Measurements from ENCODE around the gene CLASP1. TPM values are rescaled to one million over a fixed set of nuclear protein-coding genes. Genes with fewer than 3 reads are reported as not detected.

CLASP1 gene
- total and polyA plus RNA-seq, 2 donors (not counting 3 experiments of a cell fraction or from before 2014, with no cell fraction given), result 10.0 to 57.9 TPM

DNA sequence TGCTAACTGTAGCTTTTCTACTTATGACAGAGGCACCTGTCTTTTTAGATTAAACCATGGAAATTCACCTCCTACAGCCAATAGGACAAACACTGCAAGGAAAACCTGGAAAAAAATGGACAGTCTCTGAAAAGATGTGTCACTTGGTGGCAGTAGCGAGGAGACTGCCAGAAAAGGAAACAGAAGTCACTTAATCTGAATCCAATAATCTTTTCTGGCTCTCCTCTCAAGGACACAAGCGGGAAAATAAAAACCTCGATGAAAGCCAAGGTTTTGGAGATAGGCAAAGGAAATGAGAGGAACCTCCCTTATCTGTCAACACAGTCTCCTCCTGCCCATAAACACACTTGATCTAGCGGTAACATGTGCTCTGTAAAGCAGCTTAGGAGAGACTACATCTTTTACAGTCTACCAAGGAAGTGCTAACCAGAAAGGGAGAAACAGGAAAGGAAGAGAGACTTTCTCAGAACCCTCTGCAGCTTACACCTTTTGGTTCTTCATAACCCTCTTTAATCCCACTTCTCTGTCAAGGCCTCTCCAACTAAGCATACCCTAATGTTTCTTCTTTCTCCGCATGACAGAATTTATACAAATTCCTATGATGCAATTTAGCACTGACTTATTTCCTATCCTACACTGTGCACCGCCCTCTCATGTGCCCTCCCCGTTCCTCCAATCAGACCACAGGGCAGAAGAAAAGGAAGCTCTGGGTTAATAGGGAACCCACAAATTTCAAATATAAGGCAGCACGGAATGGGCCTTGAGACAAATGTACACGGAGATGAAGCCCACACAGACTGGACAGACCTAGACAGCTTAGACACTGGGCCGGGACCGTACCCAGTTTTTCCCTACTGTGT, 52.8 kb downstream of the CLASP1 start:
- dilution Hi-C loops (cut with MboI; ENCODE audit: extremely low pct_ligation_motif_present, low sequenced_read_pairs) (no loop called here), intact Hi-C loops (cut with micrococcal nuclease) (loop anchor here (1.0 kb wide), 4 partner anchors 53 to 122 kb away; partner anchors contain the start of genes CLASP1 and RNU4ATAC)
- Histone ChIP-seq H3K4me2 (ENCODE audit: insufficient read depth, low read length) (peak overlapping the region; percentile 66), H3K4me3 (replicated peaks in 1 of 3; ENCODE audit: insufficient read depth in 1 of 3, low read depth in 1 of 3, low read length in 3 of 3) (peak overlapping the region in 2 of 3 experiments; percentile 3 to 62), H3K36me3 (ENCODE audit: control insufficient read depth in 2 of 2, extremely low read depth in 1 of 2, insufficient read depth in 2 of 2, low read length in 2 of 2) (no peaks in the 10 kb centered on the region), H3K9me3 (replicated peaks; ENCODE audit: control insufficient read depth, insufficient read depth, low read length) (no peaks in the 10 kb centered on the region), H3K9ac (replicated peaks; ENCODE audit: extremely low read depth, insufficient read depth, low read length) (peak overlapping the region; percentile 64), H3K27me3 (ENCODE audit: control insufficient read depth in 2 of 2, insufficient read depth in 2 of 2, low read length in 2 of 2) (no peaks in the 10 kb centered on the region), H3K4me1 (ENCODE audit: control insufficient read depth, extremely low read depth, insufficient read depth, low read length) (peaks cover 14% of the 10 kb centered on the region), H2AFZ (ENCODE audit: low read depth, low read length) (peak overlapping the region; percentile 74), H3K79me2 (ENCODE audit: control insufficient read depth, insufficient read depth, low read length) (peaks cover 48% of the 10 kb centered on the region), H3K27ac (ENCODE audit: insufficient read depth, low read depth, low read length) (peak overlapping the region; percentile 56), H3K9me1 (replicated peaks; ENCODE audit: control insufficient read depth, extremely low read depth, insufficient read depth, low read length) (no peaks in the 10 kb centered on the region), H4K20me1 (replicated peaks; ENCODE audit: control insufficient read depth, extremely low read depth, insufficient read depth, low read length) (peaks cover 3% of the 10 kb centered on the region)
- TSS peak; percentile 78 for BruUV-seq (replicated peaks)
- POLR2A ChIA-PET, result interaction anchor here (1.4 kb wide), 1 partner anchor 66 kb away, joined by 5 read pairs; the partner anchor contains the start of gene RNU4ATAC
- DNase-seq (ENCODE audit: low read depth, low spot score), result peak; percentile 81
- CTCF ChIA-PET, result interaction anchor here (0.6 to 2.0 kb wide), 19 partner anchors 9 to 187 kb away, joined by 3 to 11 read pairs (median 3); partner anchors contain the start of genes CLASP1 and RNU4ATAC
- FAIRE-seq, result peak; percentile 86
- TF ChIP-seq POLR2AphosphoS5 (IDR thresholded peaks at IDR 0.05; ENCODE audit: insufficient read depth, low read depth, low read length) (no peak), FOS (IDR thresholded peaks at IDR 0.05; ENCODE audit: borderline replicate concordance, insufficient read depth, low read length) (no peak), JUN (IDR thresholded peaks at IDR 0.05; ENCODE audit: borderline replicate concordance, insufficient read depth, insufficient read length, low read depth) (no peak), MYC (IDR thresholded peaks at IDR 0.05; ENCODE audit: low read depth, low read length) (no peak), CTCF (IDR thresholded peaks at IDR 0.05; ENCODE audit: extremely low read depth in 1 of 2, insufficient read depth in 1 of 2, low read depth in 1 of 2, low read length in 2 of 2) (peak; percentile 29 to 35)

All from endothelial cell of umbilical vein (primary cell).